RWPE2 (cell line): ENCODE data around the gene GINS3.
A peak's percentile ranks its signal among the peaks of the same experiment; 100 is the strongest.
"Not testable (repeated sequence)": the region's sequence is repeated elsewhere in the genome, so short reads cannot be mapped to it uniquely, and the experiment has no call there.

ENCODE experiments used
- ATAC-seq: fragments of 200-7000 bp; cut with Tn5 transposase; 3 replicates; pipeline ENCODE4 v1.9.1; 2021; ENCODE audit warnings: low read depth
- DNase-seq: peaks from one replicate; pipeline ENCODE4 v3.0.0-alpha.2; 2020; ENCODE audit warnings: low spot score
- H3K27ac ChIP-seq: fragments of 450-650 bp; 2 replicates; pipeline ENCODE4 v1.5.1; 2017; ENCODE audit warnings: mild to moderate bottlenecking; ENCODE audit not compliant: poor library complexity, severe bottlenecking
- H3K27me3 ChIP-seq: fragments of 250-450 bp; sonication (Bioruptor Pico); 2 replicates; pipeline ENCODE4 v1.5.1; 2021; ENCODE audit warnings: mild to moderate bottlenecking, moderate library complexity; ENCODE audit not compliant: insufficient read depth, poor library complexity, severe bottlenecking
- H3K36me3 ChIP-seq: fragments of 250-450 bp; sonication (Bioruptor Pico); 2 replicates; pipeline ENCODE4 v1.5.1; 2020; ENCODE audit warnings: low read depth, mild to moderate bottlenecking, moderate library complexity
- H3K4me1 ChIP-seq: fragments of 250-450 bp; sonication (Bioruptor Pico); 2 replicates; pipeline ENCODE4 v1.5.1; 2021; ENCODE audit warnings: mild to moderate bottlenecking, moderate library complexity; ENCODE audit not compliant: insufficient read depth, poor library complexity, severe bottlenecking
- H3K4me3 ChIP-seq: fragments of 250-450 bp; sonication (Bioruptor Pico); 2 replicates; pipeline ENCODE4 v1.5.1; 2021; ENCODE audit warnings: mild to moderate bottlenecking, moderate library complexity; ENCODE audit not compliant: severe bottlenecking
- H3K9me3 ChIP-seq: fragments of 250-450 bp; sonication (Bioruptor Pico); 2 replicates; pipeline ENCODE4 v1.5.1; 2021; ENCODE audit warnings: mild to moderate bottlenecking, moderate library complexity; ENCODE audit not compliant: severe bottlenecking
- CTCF ChIP-seq: fragments of 450-650 bp; IDR thresholded peaks from one replicate; pipeline ENCODE4 v1.5.1; 2017; ENCODE audit warnings: mild to moderate bottlenecking, moderate library complexity; ENCODE audit not compliant: poor library complexity, severe bottlenecking

The GINS3 gene

DNA sequence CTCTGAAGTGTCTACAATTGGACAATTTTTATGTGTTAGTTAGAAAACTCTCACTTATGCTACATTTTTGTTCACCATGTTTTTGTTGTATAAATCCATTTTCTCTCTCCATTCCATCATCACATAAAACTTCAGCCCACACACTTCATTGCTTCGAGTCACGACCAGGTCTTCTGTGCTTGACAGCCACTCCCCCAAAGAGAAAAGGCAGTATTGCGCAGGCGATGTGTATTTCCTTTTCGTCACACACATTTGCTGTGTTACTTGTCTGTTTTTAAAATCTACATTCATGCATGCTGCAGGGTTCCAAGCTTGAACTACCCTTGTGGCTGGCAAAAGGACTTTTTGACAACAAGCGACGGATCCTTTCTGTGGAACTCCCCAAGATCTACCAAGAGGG lies 10.5 kb downstream of the GINS3 start:
- peaks cover 28% of the 10 kb centered on the region for H3K36me3 ChIP-seq
- DNase-seq = no peak
- H3K9me3 ChIP-seq = no peaks in the 10 kb centered on the region

GRCh38 chr16:58409316-58409973 lies 17.2 kb downstream of the GINS3 start:
- Histone ChIP-seq H3K27ac (no peak overlapping the region), H3K36me3 (peaks cover 8% of the 10 kb centered on the region), H3K9me3 (no peaks in the 10 kb centered on the region), H3K27me3 (no peaks in the 10 kb centered on the region), H3K4me3 (no peak overlapping the region), H3K4me1 (no peaks in the 10 kb centered on the region)
- no peak for TF ChIP-seq CTCF
- ATAC-seq (peak; percentile 63; the same call in 2 of the 3 replicates), DNase-seq (no peak)

More for the DNA sequence above, 10.5 kb downstream of the GINS3 start:
- no peaks in the 10 kb centered on the region for H3K4me1 ChIP-seq
- no peak for ATAC-seq
- H3K27ac ChIP-seq = no peak overlapping the region
- H3K27me3 ChIP-seq = no peaks in the 10 kb centered on the region
- no peak for TF ChIP-seq CTCF
- no peak overlapping the region for H3K4me3 ChIP-seq

DNA sequence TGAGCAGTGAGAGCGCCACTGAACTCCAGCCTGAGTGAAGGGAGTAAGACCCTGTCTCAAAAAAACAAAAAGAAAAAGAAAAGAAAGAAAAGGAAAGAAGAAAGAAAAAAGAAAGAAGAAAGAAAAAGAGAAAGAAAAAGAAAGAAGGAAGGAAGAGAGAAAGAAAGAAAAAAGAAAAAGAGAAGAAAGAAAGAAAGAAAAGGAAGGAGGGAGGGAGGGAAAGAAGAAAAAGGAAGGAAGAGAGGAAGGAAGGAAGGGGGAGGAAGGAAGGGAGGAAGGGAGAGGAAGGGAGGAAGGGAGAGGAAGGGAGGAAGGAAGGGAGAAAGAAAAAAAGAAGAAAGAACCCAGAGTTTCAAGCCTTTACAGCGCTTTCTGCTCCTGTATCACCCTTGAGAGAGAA lies 19.1 kb downstream of the GINS3 start:
- no peaks in the 10 kb centered on the region for H3K4me1 ChIP-seq
- TF ChIP-seq CTCF = no peak
- ATAC-seq (no peak), DNase-seq (no peak)
- H3K27me3 ChIP-seq = no peaks in the 10 kb centered on the region
- no peaks in the 10 kb centered on the region for H3K9me3 ChIP-seq
- no peaks in the 10 kb centered on the region for H3K36me3 ChIP-seq
- H3K4me3 ChIP-seq = no peak overlapping the region
- no peak overlapping the region for H3K27ac ChIP-seq

DNA sequence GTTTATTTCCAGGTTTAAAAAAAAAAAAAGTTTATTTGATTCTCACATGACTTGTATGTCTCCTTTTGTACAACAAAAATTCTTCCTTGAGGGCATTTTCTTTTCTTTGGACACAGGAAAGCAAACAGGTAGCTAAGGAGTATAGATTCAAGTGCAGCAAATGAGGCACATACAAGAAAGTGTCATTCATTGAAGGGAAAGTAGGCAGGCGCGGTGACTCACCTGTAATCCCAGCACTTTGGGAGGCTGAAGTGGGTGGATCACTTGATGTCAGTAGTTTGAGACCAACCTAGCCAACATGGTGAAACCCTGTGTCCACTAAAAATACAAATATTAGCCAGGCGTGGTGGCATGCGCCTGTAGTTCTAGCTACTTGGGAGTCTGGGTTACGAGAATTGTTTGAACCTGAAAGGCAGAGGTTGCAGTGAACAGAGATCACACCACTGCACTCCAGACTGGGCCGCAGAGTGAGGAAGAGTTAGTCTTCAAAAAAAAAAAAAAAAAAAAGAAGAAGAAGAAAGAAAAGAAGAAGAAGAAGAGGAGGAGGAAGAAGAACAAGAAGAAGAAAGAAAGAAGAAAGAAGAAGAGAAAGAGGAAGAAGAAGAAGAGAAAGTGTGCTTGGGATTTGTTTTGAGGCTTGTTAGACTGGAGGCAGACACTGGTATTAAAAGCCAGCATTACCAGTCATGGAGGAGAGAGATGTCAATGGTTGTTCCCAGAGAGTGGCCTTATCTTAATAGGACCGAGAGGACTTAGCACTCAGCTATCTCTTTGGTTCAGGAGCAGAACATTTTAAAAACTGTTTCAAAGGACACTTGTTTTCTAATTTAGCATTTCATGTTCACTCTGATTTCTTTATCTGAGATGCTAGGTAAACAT lies 19.7 kb downstream of the GINS3 start:
- H3K27ac ChIP-seq = no peak overlapping the region

DNA sequence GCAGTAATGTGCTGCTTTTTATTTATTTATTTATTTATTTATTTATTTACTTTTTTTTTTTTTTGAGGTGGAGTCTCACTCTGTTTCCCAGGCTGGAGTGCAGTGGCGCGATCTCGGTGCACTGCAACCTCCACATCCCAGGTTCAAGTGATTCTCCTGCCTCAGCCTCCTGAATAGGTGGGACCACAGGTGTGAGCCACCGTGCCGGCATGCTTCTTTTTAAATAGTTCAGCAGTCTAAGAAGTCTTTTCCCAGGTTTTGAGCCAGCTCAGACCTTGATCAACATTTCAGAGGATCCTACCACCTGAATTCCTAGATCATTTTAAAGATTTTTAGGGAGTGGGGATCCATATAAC lies 20.3 kb downstream of the GINS3 start:
- not testable (repeated sequence) for H3K4me3 ChIP-seq, H3K27ac ChIP-seq, H3K36me3 ChIP-seq, H3K9me3 ChIP-seq, DNase-seq, H3K27me3 ChIP-seq, ATAC-seq, H3K4me1 ChIP-seq

More for the DNA sequence above, 19.7 kb downstream of the GINS3 start:
- Histone ChIP-seq H3K4me1 (no peaks in the 10 kb centered on the region), H3K27me3 (no peaks in the 10 kb centered on the region), H3K9me3 (no peaks in the 10 kb centered on the region), H3K36me3 (no peaks in the 10 kb centered on the region), H3K4me3 (no peak overlapping the region)
- no peak for DNase-seq
- no peak for TF ChIP-seq CTCF
- 0 out of 3 replicates have a peak, but pooled peaks have one; percentile 45 for ATAC-seq
